Measurements from ENCODE around the gene ISOC2. TPM values are rescaled to one million over a fixed set of nuclear protein-coding genes. Genes with fewer than 3 reads are reported as not detected.

Gene ISOC2
- total and polyA plus RNA-seq, 9 of the 15 experiments (the other 6 are each of a cell fraction or from before 2014, with no cell fraction given) = 1.2 to 229 (median 58.3) TPM

DNA sequence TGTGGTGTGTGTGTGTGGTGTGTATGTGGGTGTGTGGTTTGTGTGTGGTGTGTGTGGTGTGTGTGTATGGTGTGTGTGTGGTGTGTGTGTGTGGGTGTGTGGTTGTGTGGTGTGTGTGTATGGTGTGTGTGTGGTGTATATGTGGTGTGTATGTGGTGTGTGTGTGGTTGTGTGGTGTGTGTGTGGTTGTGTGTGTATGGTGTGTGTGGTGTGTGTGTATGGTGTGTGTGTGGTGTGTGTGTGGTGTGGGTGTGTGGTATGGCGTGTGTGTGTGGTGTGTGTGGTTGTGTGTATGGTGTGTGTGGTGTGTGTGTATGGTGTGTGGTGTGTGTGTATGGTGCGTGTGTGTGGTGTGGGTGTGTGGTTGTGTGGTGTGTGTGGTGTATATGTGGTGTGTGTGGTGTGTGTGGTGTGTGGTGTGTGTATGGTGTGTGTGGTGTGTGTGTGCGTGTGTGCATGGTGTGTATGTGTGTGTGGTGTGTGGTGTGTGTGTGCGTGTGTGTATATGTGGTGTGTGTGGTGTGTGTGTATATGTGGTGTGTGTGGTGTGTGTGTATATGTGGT, 27.0 kb downstream of the ISOC2 start (continued):
- TF ChIP-seq TBL1XR1 (IDR thresholded peaks at IDR 0.05; ENCODE audit: low read length in 2 of 2) = no peak
- TF ChIP-seq JUN (IDR thresholded peaks at IDR 0.05; ENCODE audit: borderline replicate concordance, low read depth, low read length) = no peak
- TF ChIP-seq JUN (CRISPR knock-in tag; IDR thresholded peaks at IDR 0.05; ENCODE audit: borderline replicate concordance) = no peak
- TF ChIP-seq OTX1 (CRISPR knock-in tag; IDR thresholded peaks at IDR 0.05) = 0 out of 2 replicates have a peak, but pooled peaks have one; percentile 13
- peak; percentile 42; the same call in 1 of the 2 replicates for TF ChIP-seq ADNP (tag; IDR thresholded peaks at IDR 0.05)
- no peak for TF ChIP-seq PRMT5 (CRISPR knock-in tag; IDR thresholded peaks at IDR 0.05)
- TF ChIP-seq CCNT2 (IDR thresholded peaks at IDR 0.05; ENCODE audit: borderline replicate concordance, extremely low read depth, insufficient read length, low read depth, low read length) = no peak
- TF ChIP-seq, protein P1, sequence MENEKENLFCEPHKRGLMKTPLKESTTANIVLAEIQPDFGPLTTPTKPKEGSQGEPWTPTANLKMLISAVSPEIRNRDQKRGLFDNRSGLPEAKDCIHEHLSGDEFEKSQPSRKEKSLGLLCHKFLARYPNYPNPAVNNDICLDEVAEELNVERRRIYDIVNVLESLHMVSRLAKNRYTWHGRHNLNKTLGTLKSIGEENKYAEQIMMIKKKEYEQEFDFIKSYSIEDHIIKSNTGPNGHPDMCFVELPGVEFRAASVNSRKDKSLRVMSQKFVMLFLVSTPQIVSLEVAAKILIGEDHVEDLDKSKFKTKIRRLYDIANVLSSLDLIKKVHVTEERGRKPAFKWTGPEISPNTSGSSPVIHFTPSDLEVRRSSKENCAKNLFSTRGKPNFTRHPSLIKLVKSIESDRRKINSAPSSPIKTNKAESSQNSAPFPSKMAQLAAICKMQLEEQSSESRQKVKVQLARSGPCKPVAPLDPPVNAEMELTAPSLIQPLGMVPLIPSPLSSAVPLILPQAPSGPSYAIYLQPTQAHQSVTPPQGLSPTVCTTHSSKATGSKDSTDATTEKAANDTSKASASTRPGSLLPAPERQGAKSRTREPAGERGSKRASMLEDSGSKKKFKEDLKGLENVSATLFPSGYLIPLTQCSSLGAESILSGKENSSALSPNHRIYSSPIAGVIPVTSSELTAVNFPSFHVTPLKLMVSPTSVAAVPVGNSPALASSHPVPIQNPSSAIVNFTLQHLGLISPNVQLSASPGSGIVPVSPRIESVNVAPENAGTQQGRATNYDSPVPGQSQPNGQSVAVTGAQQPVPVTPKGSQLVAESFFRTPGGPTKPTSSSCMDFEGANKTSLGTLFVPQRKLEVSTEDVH (IDR thresholded peaks at IDR 0.05; ENCODE audit: low read depth, partially characterized antibody) = no peak
- TF ChIP-seq PHF21A (IDR thresholded peaks at IDR 0.05; ENCODE audit: borderline replicate concordance, low read depth) = no peak
- TF ChIP-seq, protein P2, sequence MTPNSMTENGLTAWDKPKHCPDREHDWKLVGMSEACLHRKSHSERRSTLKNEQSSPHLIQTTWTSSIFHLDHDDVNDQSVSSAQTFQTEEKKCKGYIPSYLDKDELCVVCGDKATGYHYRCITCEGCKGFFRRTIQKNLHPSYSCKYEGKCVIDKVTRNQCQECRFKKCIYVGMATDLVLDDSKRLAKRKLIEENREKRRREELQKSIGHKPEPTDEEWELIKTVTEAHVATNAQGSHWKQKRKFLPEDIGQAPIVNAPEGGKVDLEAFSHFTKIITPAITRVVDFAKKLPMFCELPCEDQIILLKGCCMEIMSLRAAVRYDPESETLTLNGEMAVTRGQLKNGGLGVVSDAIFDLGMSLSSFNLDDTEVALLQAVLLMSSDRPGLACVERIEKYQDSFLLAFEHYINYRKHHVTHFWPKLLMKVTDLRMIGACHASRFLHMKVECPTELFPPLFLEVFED (CRISPR knock-in tag; conservative IDR thresholded peaks at IDR 0.05) = peak; percentile 43; the same call in 1 of the 2 replicates
- TF ChIP-seq, protein P3, sequence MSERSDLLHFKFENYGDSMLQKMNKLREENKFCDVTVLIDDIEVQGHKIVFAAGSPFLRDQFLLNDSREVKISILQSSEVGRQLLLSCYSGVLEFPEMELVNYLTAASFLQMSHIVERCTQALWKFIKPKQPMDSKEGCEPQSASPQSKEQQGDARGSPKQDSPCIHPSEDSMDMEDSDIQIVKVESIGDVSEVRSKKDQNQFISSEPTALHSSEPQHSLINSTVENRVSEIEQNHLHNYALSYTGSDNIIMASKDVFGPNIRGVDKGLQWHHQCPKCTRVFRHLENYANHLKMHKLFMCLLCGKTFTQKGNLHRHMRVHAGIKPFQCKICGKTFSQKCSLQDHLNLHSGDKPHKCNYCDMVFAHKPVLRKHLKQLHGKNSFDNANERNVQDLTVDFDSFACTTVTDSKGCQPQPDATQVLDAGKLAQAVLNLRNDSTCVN (CRISPR knock-in tag; IDR thresholded peaks at IDR 0.05) = peak; percentile 35; the same call in 1 of the 2 replicates
- TF ChIP-seq COPS2 (conservative IDR thresholded peaks at IDR 0.05) = no peak
